Heart left ventricle (tissue), 16 donors: ENCODE results near the gene KCNH3. TPM values are rescaled to one million over a fixed set of nuclear protein-coding genes. Genes with fewer than 3 reads are reported as not detected.
A peak's percentile ranks its signal among the peaks of the same experiment; 100 is the strongest.

Source experiments
- ATAC-seq, 4 donors: fragments of 200-7000 bp; cut with Tn5 transposase; one replicate each; pipeline ENCODE4 v1.9.1; 2020 to 2022; ENCODE audit warnings: moderate library complexity in 4 of 4, mild to moderate bottlenecking in 3 of 4, moderate number of reproducible peaks in 1 of 4
- DNase-seq, 5 donors: peaks; one replicate each; pipeline ENCODE4 v3.0.0-alpha.2; 2020
- H3K27ac ChIP-seq, 12 donors: fragments of 200-600 bp; sonication (generic) in 4 of 12; one replicate each; pipeline versions ENCODE4 v1.5.0 to v1.8.0; 2016 to 2022; ENCODE audit warnings: mild to moderate bottlenecking in 2 of 12
- H3K27me3 ChIP-seq, 9 donors: fragments of 200-600 bp; sonication (generic) in 2 of 9; one replicate each; pipeline versions ENCODE4 v1.5.1 to v1.8.0; 2016 to 2022; ENCODE audit warnings: mild to moderate bottlenecking in 3 of 9
- H3K36me3 ChIP-seq, 9 donors: fragments of 200-600 bp; sonication (generic) in 2 of 9; one replicate each; pipeline versions ENCODE4 v1.5.0 to v1.8.0; 2018 to 2022; ENCODE audit warnings: mild to moderate bottlenecking in 2 of 9
- H3K4me1 ChIP-seq, 12 donors: fragments of 200-600 bp; sonication (generic) in 4 of 12; one replicate each; pipeline versions ENCODE4 v1.5.0 to v1.8.0; 2016 to 2022; ENCODE audit warnings: mild to moderate bottlenecking in 3 of 12
- H3K4me3 ChIP-seq, 12 donors: fragments of 200-600 bp; sonication (generic) in 4 of 12; one replicate each; pipeline versions ENCODE4 v1.5.0 to v1.8.0; 2017 to 2022; ENCODE audit warnings: mild to moderate bottlenecking in 9 of 12, moderate library complexity in 4 of 12
- H3K9me3 ChIP-seq, 12 donors: fragments of 200-600 bp; sonication (generic) in 4 of 12; one replicate each; pipeline versions ENCODE4 v1.5.0 to v1.8.0; 2016 to 2022; ENCODE audit warnings: mild to moderate bottlenecking in 1 of 12
- POLR2A ChIP-seq, 2 donors: fragments of 450-650 bp; IDR thresholded peaks; one replicate each; pipeline ENCODE4 v1.6.1; 2017; ENCODE audit warnings: antibody characterized with exemption in 2 of 2, mild to moderate bottlenecking in 2 of 2, moderate library complexity in 2 of 2
- WGBS, 4 donors: extraction: QIAGEN DNeasy Blood & Tissue Kit in 2 of 4; methylation state at CpG; one replicate each; pipeline versions ENCODE4 v1.1.5 to v1.1.7; 2013 to 2018; 5-methylcytosine and 5-hydroxymethylcytosine counted together
- intact Hi-C, 10 donors: fragments of 100-400 bp; cut with DNase I; formaldehyde crosslinking; loops; one replicate each; pipeline versions ENCODE4 v1.11.1 to v1.14.2; 2022
- polyA plus RNA-seq, 2 donors: library from polyadenylated mRNA; stranded (reverse); fragments of 200-250 nt; gene quantifications; one replicate each; pipeline ENCODE4 v1.2.3, GENCODE V29; 2013
- total RNA-seq, 9 donors: library from RNA; depleted of rRNA in 2 of 9; stranded (reverse); fragments of >200 nt in 2 of 9; fragmentation: NEBNext Ultra II Directional in 3 of 9; extraction: Animal tissue kit (Norgen Biotek cat#: 25700) in 3 of 9; gene quantifications; one replicate each; pipeline versions ENCODE4 v1.1.0 to v1.2.4, GENCODE V29; 2016 to 2023
- TF ChIP-seq, protein P1 (sequence below), 12 donors: fragments of 200-600 bp; sonication (generic) in 4 of 12; IDR thresholded peaks; one replicate each; pipeline versions ENCODE4 v1.5.0 to v1.8.0; 2018 to 2022; ENCODE audit warnings: antibody characterized with exemption in 12 of 12, mild to moderate bottlenecking in 5 of 12
- donor health status: ischemic (EF 13 %, LVEDD 7.1; RV severe dilation, severe dysfunction).
- donor health status: healthy with polysubstance abuse.
- donor health status: DM: no; HTN: yes; CAD: no.
- donor health status: DM: no; HTN: no; CAD: no.
- donor health status: ischemic (EF 25% LVEDD 6.9; RV normal size, moderate dysfunction).
- donor health status: ischemic (EF 25% LVEDD 5.7; RV mildly dilated, moderate dysfunction).
- donor health status: healthy.
- donor health status: DM: yes; HTN: yes; CAD: no.
- donor health status: ischemic (EF 35%, LVEDD 5.7; RV mildly dilated, moderate dysfunction).
- donor health status: nonischemic (EF 11% LVEDD 7.7; RV severe dilation, severe dysfunction).
- donor health status: DM: yes; HTN: yes; CAD: no.
- donor health status: PGD.
- donor health status: ischemic (EF 29% LVEDD 5.4; RV normal size, mild dysfunction).
- donor health status: nonischemic (EF 23%, LVEDD 6.1; RV moderate dilation, normal function).

Gene KCNH3
- total and polyA plus RNA-seq, 11 donors, result 0.14 to 2.2 (median 0.40) TPM

DNA sequence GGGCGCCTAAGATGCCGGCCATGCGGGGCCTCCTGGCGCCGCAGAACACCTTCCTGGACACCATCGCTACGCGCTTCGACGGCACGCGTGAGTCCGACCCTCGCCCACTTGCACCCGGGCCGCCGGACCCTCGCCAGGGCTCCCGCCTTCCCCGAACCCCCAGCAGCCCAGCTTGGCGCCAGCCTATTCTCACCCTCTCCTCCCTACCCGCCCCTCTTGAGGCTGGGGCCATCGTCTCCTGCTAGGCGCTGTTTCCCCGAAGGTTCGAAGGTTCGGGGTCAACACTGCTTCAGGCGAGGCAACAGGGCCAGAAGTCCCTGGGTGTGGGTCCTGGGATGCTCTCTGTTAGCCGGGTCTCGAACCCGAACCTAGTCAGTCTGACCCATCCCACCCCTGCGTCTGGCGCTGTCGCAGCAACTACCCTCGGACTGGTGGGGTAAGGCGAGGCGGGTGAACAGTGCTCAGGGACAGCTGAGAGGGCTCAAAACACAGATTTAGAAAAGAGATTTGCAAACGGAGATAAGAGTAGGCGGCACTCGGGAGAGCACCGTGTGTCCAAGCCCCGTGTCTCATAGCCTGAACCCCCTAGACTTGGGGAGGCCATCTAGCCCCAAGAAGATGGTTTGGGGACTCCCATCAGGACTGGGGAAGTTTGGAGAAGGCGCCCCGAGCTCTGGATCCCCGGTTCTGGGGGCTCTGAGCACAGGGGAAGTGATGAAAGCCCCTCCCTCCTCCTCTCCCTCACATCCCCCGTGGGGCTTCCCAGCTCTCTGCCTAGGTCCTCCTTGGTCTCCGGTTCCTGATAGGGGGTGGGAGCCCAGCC, 787 bp downstream of the KCNH3 start:
- H3K4me3 ChIP-seq, result peak overlapping the region in 2 of 12 donors; percentile 61 to 62
- H3K36me3 ChIP-seq, result no peaks in the 10 kb centered on the region
- H3K27me3 ChIP-seq, result peaks cover 4 to 40% (median 26%) of the 10 kb centered on the region in 9 donors
- intact Hi-C loops, result no loop called here
- H3K4me1 ChIP-seq, result peaks cover 0 to 33% (median 13%) of the 10 kb centered on the region in 12 donors
- H3K27ac ChIP-seq, result no peak overlapping the region
- no peak for ATAC-seq
- WGBS, 4 donors, result 17 to 25% (median 18%) methylated on average over 26 to 47 of the region's 47 CpGs
- TF ChIP-seq, protein P1, sequence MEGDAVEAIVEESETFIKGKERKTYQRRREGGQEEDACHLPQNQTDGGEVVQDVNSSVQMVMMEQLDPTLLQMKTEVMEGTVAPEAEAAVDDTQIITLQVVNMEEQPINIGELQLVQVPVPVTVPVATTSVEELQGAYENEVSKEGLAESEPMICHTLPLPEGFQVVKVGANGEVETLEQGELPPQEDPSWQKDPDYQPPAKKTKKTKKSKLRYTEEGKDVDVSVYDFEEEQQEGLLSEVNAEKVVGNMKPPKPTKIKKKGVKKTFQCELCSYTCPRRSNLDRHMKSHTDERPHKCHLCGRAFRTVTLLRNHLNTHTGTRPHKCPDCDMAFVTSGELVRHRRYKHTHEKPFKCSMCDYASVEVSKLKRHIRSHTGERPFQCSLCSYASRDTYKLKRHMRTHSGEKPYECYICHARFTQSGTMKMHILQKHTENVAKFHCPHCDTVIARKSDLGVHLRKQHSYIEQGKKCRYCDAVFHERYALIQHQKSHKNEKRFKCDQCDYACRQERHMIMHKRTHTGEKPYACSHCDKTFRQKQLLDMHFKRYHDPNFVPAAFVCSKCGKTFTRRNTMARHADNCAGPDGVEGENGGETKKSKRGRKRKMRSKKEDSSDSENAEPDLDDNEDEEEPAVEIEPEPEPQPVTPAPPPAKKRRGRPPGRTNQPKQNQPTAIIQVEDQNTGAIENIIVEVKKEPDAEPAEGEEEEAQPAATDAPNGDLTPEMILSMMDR (IDR thresholded peaks at IDR 0.05), result no peak
- TF ChIP-seq POLR2A (IDR thresholded peaks at IDR 0.05), result no peak
- no peak for DNase-seq
- H3K9me3 ChIP-seq, result no peaks in the 10 kb centered on the region

DNA sequence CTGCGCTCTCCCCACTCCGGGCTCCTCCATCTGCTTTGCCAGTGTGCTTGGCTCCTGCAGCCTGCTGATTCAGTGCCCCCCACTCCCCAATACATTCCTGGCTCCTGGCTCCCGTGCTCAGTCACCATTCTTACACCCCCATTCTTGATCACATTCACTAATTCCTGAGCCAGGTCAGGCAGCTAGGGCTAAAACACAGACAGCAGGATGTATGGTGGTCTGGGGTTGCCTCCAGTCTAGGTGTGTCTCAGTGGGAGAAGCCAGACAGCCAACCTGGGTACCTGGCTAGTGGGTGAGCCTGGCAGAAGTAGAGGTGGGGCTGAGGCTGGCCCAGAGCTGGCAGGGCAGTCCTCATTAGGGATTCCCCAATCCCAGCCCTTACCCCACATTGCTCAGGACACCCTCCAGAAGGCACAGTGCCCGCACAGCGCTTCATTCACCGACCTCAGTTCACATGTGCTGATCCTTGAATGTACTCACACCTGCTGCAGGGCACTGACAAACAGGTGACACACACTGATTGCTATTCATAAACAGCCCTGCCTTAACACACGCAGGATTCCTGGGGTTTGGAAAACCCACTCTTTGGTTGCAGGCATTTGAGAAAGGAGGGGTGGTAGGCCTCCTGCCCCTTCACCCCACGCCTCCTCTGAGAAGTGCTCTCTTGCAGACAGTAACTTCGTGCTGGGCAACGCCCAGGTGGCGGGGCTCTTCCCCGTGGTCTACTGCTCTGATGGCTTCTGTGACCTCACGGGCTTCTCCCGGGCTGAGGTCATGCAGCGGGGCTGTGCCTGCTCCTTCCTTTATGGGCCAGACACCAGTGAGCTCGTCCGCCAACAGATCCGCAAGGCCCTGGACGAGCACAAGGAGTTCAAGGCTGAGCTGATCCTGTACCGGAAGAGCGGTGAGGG, 1.7 kb downstream of the KCNH3 start:
- ATAC-seq (no peak), DNase-seq (no peak)
- WGBS, 4 donors, result 78 to 84% (median 80%) methylated on average over 17 to 21 of the region's 21 CpGs
- Histone ChIP-seq H3K27me3 (peaks cover 4 to 39% (median 26%) of the 10 kb centered on the region in 9 donors), H3K36me3 (no peaks in the 10 kb centered on the region), H3K9me3 (no peaks in the 10 kb centered on the region), H3K4me3 (no peak overlapping the region), H3K4me1 (peaks cover 0 to 33% (median 13%) of the 10 kb centered on the region in 12 donors), H3K27ac (no peak overlapping the region)
- intact Hi-C loops, result no loop called here
- TF ChIP-seq, protein P1 (IDR thresholded peaks at IDR 0.05), result no peak
- no peak for TF ChIP-seq POLR2A (IDR thresholded peaks at IDR 0.05)

DNA sequence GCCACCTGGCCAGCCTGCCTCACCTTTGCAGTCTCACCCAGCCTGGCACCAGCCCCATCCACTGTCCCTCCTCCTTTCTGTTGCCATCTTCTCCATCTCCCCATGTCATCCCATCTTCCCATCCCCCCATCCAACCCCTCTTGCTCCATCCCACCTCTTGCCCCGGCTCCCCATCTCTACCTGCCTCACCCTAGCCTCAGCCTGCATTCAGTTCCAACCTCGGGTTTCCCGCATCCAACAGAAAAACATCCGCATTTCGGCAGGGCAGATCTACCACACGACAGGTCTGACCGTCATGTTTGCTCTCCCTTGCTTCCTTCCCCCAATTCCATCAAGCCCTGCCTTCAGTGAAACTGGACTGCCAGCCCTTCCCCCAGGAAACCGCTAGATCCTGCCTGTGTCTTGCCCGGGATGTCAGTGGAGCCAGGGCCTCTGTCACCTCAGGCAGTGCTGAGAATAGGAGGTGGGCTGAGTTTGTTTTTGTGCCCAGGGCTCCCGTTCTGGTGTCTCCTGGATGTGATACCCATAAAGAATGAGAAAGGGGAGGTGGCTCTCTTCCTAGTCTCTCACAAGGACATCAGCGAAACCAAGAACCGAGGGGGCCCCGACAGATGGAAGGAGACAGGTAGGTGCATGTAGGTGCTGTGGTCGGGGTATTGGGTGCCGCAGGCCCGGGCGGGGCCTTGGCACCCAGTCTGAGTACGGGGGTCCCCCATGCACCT, 2.5 kb downstream of the KCNH3 start:
- intact Hi-C loops, result no loop called here
- DNase-seq (no peak), ATAC-seq (no peak)
- Histone ChIP-seq H3K4me1 (peaks cover 0 to 25% (median 13%) of the 10 kb centered on the region in 12 donors), H3K27ac (no peak overlapping the region), H3K27me3 (peaks cover 4 to 38% (median 28%) of the 10 kb centered on the region in 9 donors), H3K4me3 (no peak overlapping the region), H3K36me3 (no peaks in the 10 kb centered on the region), H3K9me3 (no peaks in the 10 kb centered on the region)
- 84 to 88% (median 85%) methylated on average over 18 of the region's 18 CpGs for WGBS, 4 donors
- TF ChIP-seq POLR2A (IDR thresholded peaks at IDR 0.05), result no peak
- TF ChIP-seq, protein P1 (IDR thresholded peaks at IDR 0.05), result no peak
